ENCODE measurements around the gene DPEP1.
"Not testable (repeated sequence)": the region's sequence is repeated elsewhere in the genome, so short reads cannot be mapped to it uniquely, and the experiment has no call there.

DNA sequence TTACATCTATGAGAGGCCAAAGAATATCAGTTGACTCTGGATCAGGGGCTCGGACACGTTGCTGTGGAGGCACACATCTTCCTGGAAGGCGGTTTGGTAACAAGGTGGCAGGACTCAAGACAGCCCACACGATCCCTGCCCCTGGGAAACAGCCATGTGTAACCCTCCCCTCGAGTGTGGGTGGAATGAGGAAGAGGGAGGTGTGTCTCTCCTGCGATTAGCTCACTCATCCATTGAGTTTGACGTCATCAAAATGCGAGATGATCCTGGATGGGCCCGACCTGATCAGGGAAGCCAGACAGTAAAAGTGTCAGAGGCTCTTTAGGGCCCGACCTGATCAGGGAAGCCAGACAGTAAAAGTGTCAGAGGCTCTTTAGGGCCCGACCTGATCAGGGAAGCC lies 50.8 kb downstream of the DPEP1 start:
- not testable (repeated sequence) for TF ChIP-seq NR1H2 (CRISPR knock-in tag; IDR thresholded peaks at IDR 0.05); ZBTB21 (CRISPR knock-in tag; IDR thresholded peaks at IDR 0.05; ENCODE audit: borderline replicate concordance); CTCF (IDR thresholded peaks at IDR 0.05); NR2C2 (CRISPR knock-in tag; IDR thresholded peaks at IDR 0.05); RELA (CRISPR knock-in tag; IDR thresholded peaks at IDR 0.05; ENCODE audit: borderline replicate concordance)

Measured in WTC11 (cell line).